GM20000 (cell line): Measurements from ENCODE around the gene SMAD5.

Experiments
- DNase-seq: peaks from one replicate; pipeline ENCODE4 v3.0.0; 2012; ENCODE audit warnings: low spot score
- CTCF ChIP-seq: IDR thresholded peaks from 2 replicates; pipeline ENCODE4 v1.5.1; 2012; ENCODE audit warnings: mild to moderate bottlenecking, control low read depth; ENCODE audit errors: extremely low read depth, missing control alignments

The SMAD5 gene

GRCh38 chr5:136130581-136130980 is 2.1 kb upstream of the SMAD5 start:
- no peak for TF ChIP-seq CTCF
- DNase-seq, result no peak

DNA sequence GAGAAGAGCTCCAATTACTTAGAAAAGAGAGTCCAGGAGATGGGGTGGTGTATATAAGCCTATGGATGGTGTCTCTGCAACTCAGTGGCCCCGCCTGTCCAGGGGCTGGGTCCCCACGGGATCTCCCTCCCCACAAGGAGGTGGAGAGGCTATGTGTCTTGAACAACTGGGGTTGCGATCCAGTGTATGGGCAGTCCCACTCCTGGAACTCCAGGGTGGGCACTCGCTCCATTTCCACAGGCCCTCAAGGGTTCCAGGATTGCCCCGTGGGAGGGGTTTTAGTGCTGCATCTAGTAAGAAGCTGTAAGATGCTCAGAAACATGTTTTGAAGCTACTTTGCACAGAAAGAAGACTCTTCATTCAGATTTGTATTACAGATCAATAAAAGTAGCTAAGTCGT is 558 bp upstream of the SMAD5 start:
- peak; percentile 25 for DNase-seq
- no peak for TF ChIP-seq CTCF

DNA sequence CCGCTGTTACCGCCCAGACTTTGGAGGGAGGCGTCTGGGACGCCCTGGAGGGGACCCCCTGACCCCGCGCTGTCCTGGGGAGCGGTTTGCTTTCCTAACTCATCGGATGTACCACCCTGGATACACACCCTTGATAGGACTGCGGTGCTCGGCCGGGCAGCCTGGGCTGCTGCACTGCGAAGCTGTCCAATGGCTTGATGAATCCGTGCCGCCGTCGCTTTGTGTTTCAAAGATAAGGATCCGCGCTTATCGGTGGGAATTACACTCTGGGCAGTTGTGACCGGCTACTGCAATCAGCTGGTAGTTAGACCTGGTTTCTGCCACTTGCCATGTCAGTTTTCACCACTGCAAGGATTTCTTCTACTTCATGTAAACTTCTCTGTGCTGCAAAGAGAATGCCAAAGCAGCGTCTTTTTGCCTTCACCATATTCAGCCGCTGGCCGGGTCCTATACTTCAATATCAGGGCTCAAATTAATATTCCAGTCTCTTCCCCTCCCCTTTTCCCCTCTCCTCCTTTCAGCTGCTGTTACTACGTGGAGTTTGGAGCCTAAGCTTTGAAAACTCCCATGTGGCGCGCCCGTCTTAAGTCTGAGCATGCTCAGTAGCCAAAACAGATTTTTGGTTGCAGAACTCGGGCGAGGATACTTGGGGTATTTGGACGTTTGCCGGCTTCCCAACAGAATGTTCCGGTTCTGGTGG is 727 bp downstream of the SMAD5 start:
- TF ChIP-seq CTCF, result no peak
- peak; percentile 42 for DNase-seq

DNA sequence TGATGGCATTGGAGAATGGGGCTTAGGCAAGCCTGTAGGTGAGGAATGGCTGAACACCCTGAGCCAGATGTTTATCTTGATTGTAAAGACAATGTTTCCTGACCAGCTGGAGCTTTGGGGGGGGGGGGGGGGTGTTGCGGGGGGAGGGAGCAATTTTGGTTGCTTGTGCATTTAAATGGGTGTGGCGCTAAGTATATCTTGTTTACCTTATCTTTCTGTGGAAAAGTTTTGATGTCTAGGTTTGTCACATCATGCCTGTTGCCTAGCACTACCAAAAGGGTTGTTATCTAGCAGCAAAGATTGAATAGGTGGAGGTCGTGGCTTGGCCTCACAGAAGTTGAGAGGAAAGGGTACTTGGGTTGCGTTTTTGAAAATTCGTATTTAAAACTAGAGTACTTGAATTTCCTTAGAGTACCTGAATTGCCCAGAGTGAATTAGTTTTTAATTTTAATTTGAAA is 1.3 kb downstream of the SMAD5 start:
- TF ChIP-seq CTCF, result no peak
- DNase-seq, result no peak

- TF ChIP-seq CTCF, result no peak
- no peak for DNase-seq
These were observed 2.0 kb downstream of the SMAD5 start for GRCh38 chr5:136134653-136135052.

DNA sequence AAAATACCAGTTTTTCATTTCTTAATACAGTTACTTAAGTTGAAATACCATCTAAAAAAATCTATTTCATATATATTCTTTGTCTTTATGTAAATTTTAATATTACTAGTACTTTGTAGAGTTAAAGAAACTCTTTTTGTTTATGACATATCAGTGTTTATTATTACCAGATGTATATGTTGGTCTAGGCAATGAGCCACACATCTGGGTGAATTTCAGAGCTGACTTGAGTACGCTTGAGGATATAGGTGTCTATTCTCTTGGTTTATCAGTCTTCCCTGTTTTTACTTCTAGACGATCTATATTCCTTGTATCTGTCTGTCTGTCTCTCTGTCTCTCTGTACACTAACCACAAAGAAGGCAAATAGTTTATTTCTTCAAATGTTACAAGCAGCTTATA is 2.9 kb downstream of the SMAD5 start:
- no peak for TF ChIP-seq CTCF
- DNase-seq, result no peak

DNA sequence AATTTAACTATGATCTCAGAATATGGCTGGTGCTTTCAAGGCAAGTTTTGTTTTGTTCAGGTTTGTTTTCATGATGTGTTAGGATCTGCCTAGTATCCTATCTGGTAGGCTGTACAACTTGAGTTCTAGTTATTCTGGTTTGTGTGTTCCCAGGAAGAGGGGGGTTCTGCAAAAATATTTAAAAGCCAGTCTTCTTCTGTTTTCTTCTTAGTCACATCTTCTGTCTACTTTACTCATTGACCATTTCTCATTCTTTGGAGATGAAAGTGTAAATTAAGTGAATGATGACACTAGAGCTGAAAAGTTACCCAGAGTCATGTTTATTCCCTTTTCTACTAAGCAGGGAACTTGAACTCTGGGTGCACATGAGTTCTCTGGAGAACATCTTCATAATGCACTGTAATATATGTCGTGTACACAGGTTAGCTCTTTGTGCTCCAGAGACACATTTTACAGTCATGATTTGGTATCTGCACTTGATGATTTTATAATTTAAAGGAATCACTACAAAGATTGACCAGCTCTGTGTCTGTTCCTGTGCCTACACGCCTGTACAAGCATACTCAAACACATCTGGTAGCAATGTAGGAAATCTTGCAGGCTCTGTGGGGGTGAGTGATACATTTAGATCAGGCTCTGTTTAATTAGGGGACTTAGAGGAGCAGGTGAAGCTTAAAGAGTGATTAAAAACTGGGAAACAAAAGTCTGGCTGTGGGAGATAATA is 5.0 kb downstream of the SMAD5 start:
- no peak for DNase-seq
- TF ChIP-seq CTCF, result no peak
